NCI-H1436 (cell line): ENCODE data around the gene PCIF1.

ENCODE experiments used
- DNase-seq: peaks from one replicate; lab custom pipeline; 2025; lab: John Stamatoyannopoulos, UW

PCIF1 gene

GRCh38 chr20:45904583-45905504 lies 29.6 kb upstream of the PCIF1 start:
- no peak for DNase-seq

- no peak for DNase-seq
Observed at GRCh38 chr20:45905505-45906079, 28.9 kb upstream of the PCIF1 start.

GRCh38 chr20:45907219-45907948 lies 27.1 kb upstream of the PCIF1 start:
- no peak for DNase-seq

- no peak for DNase-seq
Observed at GRCh38 chr20:45908084-45908483, 26.4 kb upstream of the PCIF1 start.

- DNase-seq, result no peak
Observed at GRCh38 chr20:45909336-45909808, 25.1 kb upstream of the PCIF1 start.

- no peak for DNase-seq
Observed at GRCh38 chr20:45909817-45910669, 24.4 kb upstream of the PCIF1 start.

- DNase-seq, result peak; percentile 96
Observed at GRCh38 chr20:45910670-45911485, 23.6 kb upstream of the PCIF1 start.

- DNase-seq, result no peak
Observed at GRCh38 chr20:45911486-45912343, 22.8 kb upstream of the PCIF1 start, which contains the start of gene PLTP. Gene PLTP, minus strand, starts transcription at chr20:45912155. Its CDS starts 703 bp downstream, at chr20:45911452.

- no peak for DNase-seq
Observed at GRCh38 chr20:45912344-45912682, 22.2 kb upstream of the PCIF1 start.

GRCh38 chr20:45913116-45913515 lies 21.4 kb upstream of the PCIF1 start:
- DNase-seq, result no peak

- DNase-seq, result no peak
Observed at GRCh38 chr20:45917790-45918141, 16.7 kb upstream of the PCIF1 start.

GRCh38 chr20:45918182-45918737 lies 16.2 kb upstream of the PCIF1 start:
- no peak for DNase-seq

- DNase-seq, result no peak
Observed at GRCh38 chr20:45918779-45919537, 15.5 kb upstream of the PCIF1 start.

GRCh38 chr20:45919542-45920399 lies 14.7 kb upstream of the PCIF1 start:
- no peak for DNase-seq

- no peak for DNase-seq
Observed at GRCh38 chr20:45920462-45921336, 13.8 kb upstream of the PCIF1 start.

GRCh38 chr20:45921337-45922189 lies 12.9 kb upstream of the PCIF1 start:
- DNase-seq, result no peak
